Fibroblast of lung (primary cell): ENCODE data around the gene CAMTA1. TPM values are rescaled to one million over a fixed set of nuclear protein-coding genes. Genes with fewer than 3 reads are reported as not detected.

Source experiments
- DNase-seq, 2 donors: peaks; one replicate each; pipeline versions ENCODE4 v3.0.0 to v3.0.0-alpha.2; 2010; ENCODE audit warnings: low read depth in 2 of 2
- H2AFZ ChIP-seq: 2 replicates; pipeline ENCODE4 v1.5.1; 2012; ENCODE audit warnings: low read length, control low read depth, inconsistent platforms
- H3K27ac ChIP-seq: 2 replicates; pipeline ENCODE4 v1.5.1; 2011; ENCODE audit warnings: low read length, control low read depth; ENCODE audit not compliant: insufficient read depth
- H3K27me3 ChIP-seq: 2 replicates; pipeline ENCODE4 v1.5.1; 2011; ENCODE audit warnings: mild to moderate bottlenecking, low read length; ENCODE audit not compliant: control insufficient read depth, insufficient read depth
- H3K36me3 ChIP-seq: 2 replicates; pipeline ENCODE4 v1.5.1; 2011; ENCODE audit warnings: low read length; ENCODE audit not compliant: control insufficient read depth, insufficient read depth
- H3K4me1 ChIP-seq: 2 replicates; pipeline ENCODE4 v1.5.1; 2011; ENCODE audit warnings: low read length; ENCODE audit not compliant: control insufficient read depth, insufficient read depth; ENCODE audit errors: extremely low read depth
- H3K4me2 ChIP-seq: 2 replicates; pipeline ENCODE4 v1.5.1; 2011; ENCODE audit warnings: low read length, control low read depth; ENCODE audit not compliant: insufficient read depth; ENCODE audit errors: extremely low read depth
- H3K4me3 ChIP-seq, 4 experiments: fragments of 200-600 bp in 1 of 4; sonication (generic) in 1 of 4; replicated peaks in 1 of 4; 2 replicates each; pipeline ENCODE4 v1.5.1; 2011 to 2016; ENCODE audit warnings: low read length in 4 of 4, low read depth in 3 of 4, mild to moderate bottlenecking in 3 of 4, control low read depth in 2 of 4, inconsistent platforms in 1 of 4, mixed read lengths in 1 of 4; ENCODE audit not compliant: insufficient read depth in 1 of 4; ENCODE audit errors: control extremely low read depth in 1 of 4
- H3K79me2 ChIP-seq: 2 replicates; pipeline ENCODE4 v1.5.1; 2012; ENCODE audit warnings: mild to moderate bottlenecking, low read length, inconsistent platforms; ENCODE audit not compliant: control insufficient read depth, insufficient read depth
- H3K9ac ChIP-seq: 2 replicates; pipeline ENCODE4 v1.5.1; 2011; ENCODE audit warnings: mild to moderate bottlenecking, low read length, control low read depth; ENCODE audit not compliant: insufficient read depth
- H3K9me3 ChIP-seq: 2 replicates; pipeline ENCODE4 v1.5.1; 2012; ENCODE audit warnings: low read depth, low read length; ENCODE audit not compliant: control insufficient read depth, insufficient read depth
- H4K20me1 ChIP-seq: 2 replicates; pipeline ENCODE4 v1.5.1; 2011; ENCODE audit warnings: low read length; ENCODE audit not compliant: control insufficient read depth, insufficient read depth; ENCODE audit errors: extremely low read depth
- EZH2 ChIP-seq: IDR thresholded peaks from 2 replicates; pipeline ENCODE4 v1.5.1; 2012; ENCODE audit warnings: low read length, control low read depth, mild to moderate bottlenecking; ENCODE audit errors: missing control alignments
- polyA plus RNA-seq, 2 donors: library from polyadenylated mRNA; depleted of rRNA in 1 of 2; stranded (reverse) in 1 of 2; unstranded in 1 of 2; fragments of >200 nt; gene quantifications; 2 replicates each; pipeline ENCODE4 v1.2.1, GENCODE V29; 2011 to 2012; ENCODE audit warnings: missing spikeins in 1 of 2
- total RNA-seq: library from RNA; depleted of rRNA; stranded (reverse); fragments of >200 nt; gene quantifications from 2 replicates; pipeline ENCODE4 v1.2.1, GENCODE V29; 2014
- TF ChIP-seq, protein P1 (sequence below), 2 donors: IDR thresholded peaks in 1 of 2; conservative IDR thresholded peaks in 1 of 2; 1 replicate in 1 of 2; 2 replicates in 1 of 2; pipeline ENCODE4 v1.5.1; 2011 to 2012; ENCODE audit warnings: low read length in 2 of 2, control low read depth in 1 of 2, inconsistent platforms in 1 of 2, low read depth in 1 of 2, mild to moderate bottlenecking in 1 of 2

Gene CAMTA1
- total and polyA plus RNA-seq, 2 donors (not counting 1 experiment from before 2014, with no cell fraction given), result 47.6 to 86.0 TPM

DNA sequence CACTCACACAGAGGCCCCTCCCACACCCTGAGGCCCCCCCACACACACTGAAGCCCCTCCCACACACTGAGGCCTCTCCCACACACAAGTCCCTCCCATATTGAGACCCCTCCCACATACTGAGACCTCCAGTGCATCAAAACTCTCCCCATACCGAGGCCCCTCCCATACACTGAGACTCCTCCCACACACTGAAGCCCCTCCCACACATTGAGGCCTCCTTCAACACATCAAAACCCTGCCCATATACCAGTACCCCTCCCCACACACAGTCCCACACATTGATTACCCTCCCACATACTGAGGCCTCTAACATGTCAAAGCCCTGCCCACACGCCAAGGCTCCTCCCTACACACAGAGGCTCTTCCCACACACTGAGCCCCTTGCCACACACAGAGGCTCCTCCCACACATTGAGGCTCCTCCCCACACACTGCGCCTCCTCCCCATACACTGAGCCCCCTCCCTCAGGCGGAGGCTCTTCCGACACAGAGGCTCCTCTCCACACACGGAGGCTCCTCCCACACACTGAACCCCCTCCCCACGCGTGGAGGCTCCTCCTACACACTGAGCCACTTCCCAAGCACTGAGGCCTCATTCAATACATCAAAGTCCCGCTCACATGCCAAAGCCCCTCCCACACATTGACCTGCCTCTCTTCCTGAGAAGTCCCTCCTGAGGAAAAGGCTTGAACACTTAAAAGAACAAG lies 392.3 kb downstream of the CAMTA1 start:
- no peak for DNase-seq
- Histone ChIP-seq H3K4me1 (no peaks in the 10 kb centered on the region), H3K9me3 (no peaks in the 10 kb centered on the region), H3K9ac (no peak overlapping the region), H3K4me2 (no peak overlapping the region), H3K79me2 (no peaks in the 10 kb centered on the region), H3K4me3 (no peak overlapping the region), H3K27ac (no peak overlapping the region), H3K27me3 (no peaks in the 10 kb centered on the region), H4K20me1 (no peaks in the 10 kb centered on the region), H3K36me3 (no peaks in the 10 kb centered on the region), H2AFZ (no peak overlapping the region)
- no peak for TF ChIP-seq EZH2
- TF ChIP-seq, protein P1, sequence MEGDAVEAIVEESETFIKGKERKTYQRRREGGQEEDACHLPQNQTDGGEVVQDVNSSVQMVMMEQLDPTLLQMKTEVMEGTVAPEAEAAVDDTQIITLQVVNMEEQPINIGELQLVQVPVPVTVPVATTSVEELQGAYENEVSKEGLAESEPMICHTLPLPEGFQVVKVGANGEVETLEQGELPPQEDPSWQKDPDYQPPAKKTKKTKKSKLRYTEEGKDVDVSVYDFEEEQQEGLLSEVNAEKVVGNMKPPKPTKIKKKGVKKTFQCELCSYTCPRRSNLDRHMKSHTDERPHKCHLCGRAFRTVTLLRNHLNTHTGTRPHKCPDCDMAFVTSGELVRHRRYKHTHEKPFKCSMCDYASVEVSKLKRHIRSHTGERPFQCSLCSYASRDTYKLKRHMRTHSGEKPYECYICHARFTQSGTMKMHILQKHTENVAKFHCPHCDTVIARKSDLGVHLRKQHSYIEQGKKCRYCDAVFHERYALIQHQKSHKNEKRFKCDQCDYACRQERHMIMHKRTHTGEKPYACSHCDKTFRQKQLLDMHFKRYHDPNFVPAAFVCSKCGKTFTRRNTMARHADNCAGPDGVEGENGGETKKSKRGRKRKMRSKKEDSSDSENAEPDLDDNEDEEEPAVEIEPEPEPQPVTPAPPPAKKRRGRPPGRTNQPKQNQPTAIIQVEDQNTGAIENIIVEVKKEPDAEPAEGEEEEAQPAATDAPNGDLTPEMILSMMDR (conservative IDR thresholded peaks at IDR 0.05 in 1 of 2, IDR thresholded peaks at IDR 0.05 in 1 of 2; ENCODE audit: low read depth in 1 of 2, low read length in 2 of 2), result no peak

DNA sequence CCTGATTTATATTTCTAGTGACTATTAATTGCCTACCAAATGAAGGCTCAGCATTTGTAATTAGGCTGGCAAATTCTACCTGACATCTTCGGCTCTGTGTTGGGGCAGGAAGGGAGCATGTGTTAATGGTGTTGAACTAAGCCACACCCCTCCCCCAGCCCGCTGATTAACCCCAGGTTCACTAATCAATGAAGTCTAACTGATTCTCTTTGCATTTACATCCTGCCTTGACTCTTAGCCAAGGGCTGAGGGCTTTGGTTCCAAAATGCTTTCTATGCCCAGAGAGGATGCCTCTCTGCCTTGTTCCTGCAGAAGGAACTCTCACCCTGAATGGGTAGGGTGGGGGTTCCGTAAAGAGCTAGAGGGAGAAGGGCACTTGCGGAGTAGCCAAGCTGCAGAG lies 393.1 kb downstream of the CAMTA1 start:
- H3K4me1 ChIP-seq, result no peaks in the 10 kb centered on the region
- no peak overlapping the region for H3K9ac ChIP-seq
- no peak overlapping the region for H3K4me3 ChIP-seq
- H3K4me2 ChIP-seq, result no peak overlapping the region
- H4K20me1 ChIP-seq, result no peaks in the 10 kb centered on the region
- H3K9me3 ChIP-seq, result no peaks in the 10 kb centered on the region
- DNase-seq, result no peak
- H3K27me3 ChIP-seq, result no peaks in the 10 kb centered on the region
- no peak for TF ChIP-seq EZH2
- TF ChIP-seq, protein P1 (conservative IDR thresholded peaks at IDR 0.05 in 1 of 2, IDR thresholded peaks at IDR 0.05 in 1 of 2; ENCODE audit: low read depth in 1 of 2, low read length in 2 of 2), result no peak
- H2AFZ ChIP-seq, result no peak overlapping the region
- no peaks in the 10 kb centered on the region for H3K36me3 ChIP-seq
- no peak overlapping the region for H3K27ac ChIP-seq
- no peaks in the 10 kb centered on the region for H3K79me2 ChIP-seq

DNA sequence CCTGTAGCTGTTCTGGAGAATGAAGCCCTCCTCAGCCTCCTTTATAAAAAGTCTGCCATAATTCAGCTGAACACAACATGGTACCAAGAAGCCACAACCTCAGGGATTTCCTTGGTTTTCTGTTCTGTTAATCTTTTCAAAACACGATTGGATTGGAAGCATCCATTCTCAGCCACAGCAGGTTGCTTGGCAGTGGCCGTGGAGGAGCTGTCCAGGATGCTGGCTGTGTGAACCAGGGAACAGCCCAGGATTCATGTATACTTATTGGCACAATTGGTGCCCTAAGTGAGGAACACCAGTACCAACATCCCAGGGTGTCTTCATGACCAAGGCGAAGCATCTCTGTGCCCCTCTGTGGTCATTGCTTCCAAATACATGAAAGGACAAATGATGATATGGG lies 393.5 kb downstream of the CAMTA1 start:
- Histone ChIP-seq H3K4me3 (no peak overlapping the region), H3K79me2 (no peaks in the 10 kb centered on the region)
- TF ChIP-seq, protein P1 (conservative IDR thresholded peaks at IDR 0.05 in 1 of 2, IDR thresholded peaks at IDR 0.05 in 1 of 2; ENCODE audit: low read depth in 1 of 2, low read length in 2 of 2), result no peak
- TF ChIP-seq EZH2, result no peak

More for the DNA sequence above, 393.5 kb downstream of the CAMTA1 start:
- Histone ChIP-seq H3K27me3 (no peaks in the 10 kb centered on the region), H3K4me1 (no peaks in the 10 kb centered on the region), H3K36me3 (no peaks in the 10 kb centered on the region), H2AFZ (no peak overlapping the region), H3K27ac (no peak overlapping the region), H3K4me2 (no peak overlapping the region), H3K9me3 (no peaks in the 10 kb centered on the region), H4K20me1 (no peaks in the 10 kb centered on the region), H3K9ac (no peak overlapping the region)
- no peak for DNase-seq
